ENCODE measurements around the gene SYNE2. TPM values are rescaled to one million over a fixed set of nuclear protein-coding genes. Genes with fewer than 3 reads are reported as not detected.
"Not testable (repeated sequence)": the region's sequence is repeated elsewhere in the genome, so short reads cannot be mapped to it uniquely, and the experiment has no call there.

The SYNE2 gene
- total and polyA plus RNA-seq, 2 donors, result 33.5 to 102 TPM

GRCh38 chr14:64158608-64159007 lies 305.8 kb downstream of the SYNE2 start:
- 83% methylated on average over 2 of the region's 2 CpGs for WGBS
- no peak overlapping the region for H3K27ac ChIP-seq (ENCODE audit: low read depth)
- H3K4me3 ChIP-seq (ENCODE audit: low read depth, low read length), result no peak overlapping the region
- DNase-seq (ENCODE audit: extremely low spot score), result no peak
- no peaks in the 10 kb centered on the region for H3K36me3 ChIP-seq (ENCODE audit: insufficient read depth)
- H3K4me1 ChIP-seq (ENCODE audit: insufficient read depth), result no peaks in the 10 kb centered on the region

GRCh38 chr14:64159588-64159987 lies 306.8 kb downstream of the SYNE2 start:
- H3K36me3 ChIP-seq (ENCODE audit: insufficient read depth), result no peaks in the 10 kb centered on the region
- WGBS, result 93% methylated on average over 3 of the region's 3 CpGs
- DNase-seq (ENCODE audit: extremely low spot score), result no peak
- H3K4me3 ChIP-seq (ENCODE audit: low read depth, low read length), result no peak overlapping the region
- no peaks in the 10 kb centered on the region for H3K4me1 ChIP-seq (ENCODE audit: insufficient read depth)
- H3K27ac ChIP-seq (ENCODE audit: low read depth), result no peak overlapping the region

- no peaks in the 10 kb centered on the region for H3K4me1 ChIP-seq (ENCODE audit: insufficient read depth)
- DNase-seq (ENCODE audit: extremely low spot score), result no peak
- no peak overlapping the region for H3K27ac ChIP-seq (ENCODE audit: low read depth)
- WGBS, result 95% methylated on average over 8 of the region's 8 CpGs
- H3K4me3 ChIP-seq (ENCODE audit: low read depth, low read length), result no peak overlapping the region
- H3K36me3 ChIP-seq (ENCODE audit: insufficient read depth), result peaks cover 6% of the 10 kb centered on the region
Measured at GRCh38 chr14:64170181-64170580, 317.4 kb downstream of the SYNE2 start.

GRCh38 chr14:64174922-64175782 lies 322.3 kb downstream of the SYNE2 start:
- Histone ChIP-seq H3K27ac (ENCODE audit: low read depth) (no peak overlapping the region), H3K36me3 (ENCODE audit: insufficient read depth) (no peaks in the 10 kb centered on the region)
- WGBS, result 95% methylated on average over 2 of the region's 2 CpGs

GRCh38 chr14:64176330-64176729 lies 323.5 kb downstream of the SYNE2 start:
- Histone ChIP-seq H3K27ac (ENCODE audit: low read depth) (no peak overlapping the region), H3K4me1 (ENCODE audit: insufficient read depth) (no peaks in the 10 kb centered on the region), H3K36me3 (ENCODE audit: insufficient read depth) (no peaks in the 10 kb centered on the region), H3K4me3 (ENCODE audit: low read depth, low read length) (no peak overlapping the region)
- no peak for DNase-seq (ENCODE audit: extremely low spot score)
- over 99% methylated on average over 2 of the region's 2 CpGs for WGBS

More at GRCh38 chr14:64174922-64175782, 322.3 kb downstream of the SYNE2 start:
- Histone ChIP-seq H3K4me1 (ENCODE audit: insufficient read depth) (no peaks in the 10 kb centered on the region), H3K4me3 (ENCODE audit: low read depth, low read length) (no peak overlapping the region)
- DNase-seq (ENCODE audit: extremely low spot score), result no peak

GRCh38 chr14:64178814-64179213 lies 326.0 kb downstream of the SYNE2 start:
- no peak for DNase-seq (ENCODE audit: extremely low spot score)
- 95% methylated on average over 3 of the region's 3 CpGs for WGBS
- Histone ChIP-seq H3K4me3 (ENCODE audit: low read depth, low read length) (no peak overlapping the region), H3K36me3 (ENCODE audit: insufficient read depth) (no peaks in the 10 kb centered on the region), H3K27ac (ENCODE audit: low read depth) (no peak overlapping the region), H3K4me1 (ENCODE audit: insufficient read depth) (no peaks in the 10 kb centered on the region)

- not testable (repeated sequence) for H3K27ac ChIP-seq (ENCODE audit: low read depth); H3K4me3 ChIP-seq (ENCODE audit: low read depth, low read length); DNase-seq (ENCODE audit: extremely low spot score); H3K4me1 ChIP-seq (ENCODE audit: insufficient read depth); H3K36me3 ChIP-seq (ENCODE audit: insufficient read depth)
- WGBS, result 98% methylated on average over 40 of the region's 40 CpGs
Measured at GRCh38 chr14:64182908-64183307, 330.1 kb downstream of the SYNE2 start.

GRCh38 chr14:64184103-64184729 lies 331.4 kb downstream of the SYNE2 start:
- 89% methylated on average over 7 of the region's 7 CpGs for WGBS
- peaks cover 3% of the 10 kb centered on the region for H3K36me3 ChIP-seq (ENCODE audit: insufficient read depth)
- no peaks in the 10 kb centered on the region for H3K4me1 ChIP-seq (ENCODE audit: insufficient read depth)
- DNase-seq (ENCODE audit: extremely low spot score), result no peak
- no peak overlapping the region for H3K4me3 ChIP-seq (ENCODE audit: low read depth, low read length)
- no peak overlapping the region for H3K27ac ChIP-seq (ENCODE audit: low read depth)

- Histone ChIP-seq H3K4me3 (ENCODE audit: low read depth, low read length) (no peak overlapping the region), H3K4me1 (ENCODE audit: insufficient read depth) (no peaks in the 10 kb centered on the region), H3K27ac (ENCODE audit: low read depth) (no peak overlapping the region), H3K36me3 (ENCODE audit: insufficient read depth) (peaks cover 3% of the 10 kb centered on the region)
- WGBS, result 94% methylated on average over 1 of the region's 1 CpG
- no peak for DNase-seq (ENCODE audit: extremely low spot score)
Measured at GRCh38 chr14:64185184-64185583, 332.4 kb downstream of the SYNE2 start.

GRCh38 chr14:64186231-64187129 lies 333.7 kb downstream of the SYNE2 start:
- DNase-seq (ENCODE audit: extremely low spot score), result no peak
- Histone ChIP-seq H3K36me3 (ENCODE audit: insufficient read depth) (peaks cover 3% of the 10 kb centered on the region), H3K4me3 (ENCODE audit: low read depth, low read length) (no peak overlapping the region), H3K4me1 (ENCODE audit: insufficient read depth) (no peaks in the 10 kb centered on the region), H3K27ac (ENCODE audit: low read depth) (no peak overlapping the region)
- 80% methylated on average over 12 of the region's 12 CpGs for WGBS

- DNase-seq (ENCODE audit: extremely low spot score), result no peak
- Histone ChIP-seq H3K4me1 (ENCODE audit: insufficient read depth) (no peaks in the 10 kb centered on the region), H3K36me3 (ENCODE audit: insufficient read depth) (peaks cover 3% of the 10 kb centered on the region), H3K4me3 (ENCODE audit: low read depth, low read length) (no peak overlapping the region), H3K27ac (ENCODE audit: low read depth) (no peak overlapping the region)
- 65% methylated on average over 3 of the region's 3 CpGs for WGBS
Measured at GRCh38 chr14:64187331-64187730, 334.5 kb downstream of the SYNE2 start.

GRCh38 chr14:64190974-64191502 lies 338.2 kb downstream of the SYNE2 start:
- Histone ChIP-seq H3K4me1 (ENCODE audit: insufficient read depth) (peaks cover 2% of the 10 kb centered on the region), H3K36me3 (ENCODE audit: insufficient read depth) (peaks cover 3% of the 10 kb centered on the region), H3K27ac (ENCODE audit: low read depth) (no peak overlapping the region), H3K4me3 (ENCODE audit: low read depth, low read length) (no peak overlapping the region)
- 93% methylated on average over 3 of the region's 3 CpGs for WGBS
- no peak for DNase-seq (ENCODE audit: extremely low spot score)

GRCh38 chr14:64191756-64192155 lies 339.0 kb downstream of the SYNE2 start:
- 62% methylated on average over 2 of the region's 2 CpGs for WGBS
- DNase-seq (ENCODE audit: extremely low spot score), result no peak
- peaks cover 2% of the 10 kb centered on the region for H3K4me1 ChIP-seq (ENCODE audit: insufficient read depth)
- no peak overlapping the region for H3K4me3 ChIP-seq (ENCODE audit: low read depth, low read length)
- no peak overlapping the region for H3K27ac ChIP-seq (ENCODE audit: low read depth)
- peaks cover under 1% of the 10 kb centered on the region for H3K36me3 ChIP-seq (ENCODE audit: insufficient read depth)
